ENCODE measurements around the gene SIPA1L3.

Gene SIPA1L3

DNA sequence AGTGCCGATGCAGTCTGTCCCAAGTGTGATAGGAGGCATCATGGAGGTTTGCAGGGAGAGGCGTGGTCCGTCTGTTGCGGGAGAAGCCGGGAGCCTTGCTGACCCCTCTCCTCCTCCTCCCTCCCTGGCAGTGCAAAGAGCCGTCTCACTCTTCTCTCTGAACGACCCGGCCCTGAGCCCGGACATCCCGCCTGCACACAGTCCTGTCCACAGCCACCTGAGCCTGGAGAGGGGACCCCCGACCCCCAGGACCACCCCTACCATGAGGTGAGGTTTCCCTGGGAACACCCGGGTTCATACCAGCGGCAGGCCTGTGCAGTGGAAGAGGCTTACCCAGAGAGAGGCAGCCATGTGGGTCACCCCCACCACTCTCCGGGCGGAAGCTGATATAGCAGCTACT is 294.7 kb downstream of the SIPA1L3 start:
- TF ChIP-seq, protein P1, sequence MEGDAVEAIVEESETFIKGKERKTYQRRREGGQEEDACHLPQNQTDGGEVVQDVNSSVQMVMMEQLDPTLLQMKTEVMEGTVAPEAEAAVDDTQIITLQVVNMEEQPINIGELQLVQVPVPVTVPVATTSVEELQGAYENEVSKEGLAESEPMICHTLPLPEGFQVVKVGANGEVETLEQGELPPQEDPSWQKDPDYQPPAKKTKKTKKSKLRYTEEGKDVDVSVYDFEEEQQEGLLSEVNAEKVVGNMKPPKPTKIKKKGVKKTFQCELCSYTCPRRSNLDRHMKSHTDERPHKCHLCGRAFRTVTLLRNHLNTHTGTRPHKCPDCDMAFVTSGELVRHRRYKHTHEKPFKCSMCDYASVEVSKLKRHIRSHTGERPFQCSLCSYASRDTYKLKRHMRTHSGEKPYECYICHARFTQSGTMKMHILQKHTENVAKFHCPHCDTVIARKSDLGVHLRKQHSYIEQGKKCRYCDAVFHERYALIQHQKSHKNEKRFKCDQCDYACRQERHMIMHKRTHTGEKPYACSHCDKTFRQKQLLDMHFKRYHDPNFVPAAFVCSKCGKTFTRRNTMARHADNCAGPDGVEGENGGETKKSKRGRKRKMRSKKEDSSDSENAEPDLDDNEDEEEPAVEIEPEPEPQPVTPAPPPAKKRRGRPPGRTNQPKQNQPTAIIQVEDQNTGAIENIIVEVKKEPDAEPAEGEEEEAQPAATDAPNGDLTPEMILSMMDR (conservative IDR thresholded peaks at IDR 0.05; ENCODE audit: control insufficient read depth, insufficient read depth, low read depth, low read length): no peak
- no peak for DNase-seq (ENCODE audit: low read depth)
- no peak overlapping the region for H3K4me3 ChIP-seq (ENCODE audit: control insufficient read depth, low read depth, low read length)

DNA sequence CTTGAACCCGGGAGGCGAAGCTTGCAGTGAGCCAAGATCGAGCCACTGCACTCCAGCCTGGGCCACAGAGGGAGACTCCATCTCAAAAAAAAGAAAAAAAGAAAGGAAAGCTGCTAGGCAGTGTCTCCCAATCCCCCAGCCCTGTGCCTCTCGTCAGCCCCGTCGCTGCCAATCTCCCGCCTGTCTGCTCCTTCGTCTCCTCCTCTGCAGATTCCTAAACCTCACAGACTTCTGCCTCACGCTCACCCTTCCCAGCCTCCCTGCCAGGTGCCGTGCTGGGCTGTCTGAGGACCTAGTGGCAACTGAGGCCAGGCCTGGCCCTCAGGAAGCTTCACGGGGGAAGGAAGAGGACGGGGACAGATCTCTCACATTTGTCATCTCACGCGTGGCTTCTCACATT is 295.5 kb downstream of the SIPA1L3 start:
- no peak for DNase-seq (ENCODE audit: low read depth)
- TF ChIP-seq, protein P1 (conservative IDR thresholded peaks at IDR 0.05; ENCODE audit: control insufficient read depth, insufficient read depth, low read depth, low read length): no peak
- no peak overlapping the region for H3K4me3 ChIP-seq (ENCODE audit: control insufficient read depth, low read depth, low read length)

DNA sequence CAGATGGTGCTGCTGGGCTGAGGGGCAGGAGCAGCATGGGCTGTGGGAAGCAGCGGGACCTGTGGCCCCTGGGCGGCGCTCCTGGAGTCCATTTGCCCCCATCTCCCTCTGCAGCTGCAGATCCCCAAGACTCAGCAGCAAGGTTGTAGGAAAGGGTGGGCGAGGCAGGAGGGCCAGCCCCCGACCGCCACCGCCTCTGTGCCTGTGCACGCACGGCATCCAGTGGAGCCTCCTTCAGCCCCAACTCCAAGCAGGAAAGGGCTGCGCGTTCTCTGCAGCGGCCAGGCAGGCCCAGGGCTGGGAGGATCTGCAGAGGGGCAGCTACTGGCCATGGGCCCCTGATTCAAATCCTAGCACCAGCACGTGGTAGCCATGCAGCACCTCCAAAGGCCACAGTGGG is 296.2 kb downstream of the SIPA1L3 start:
- DNase-seq (ENCODE audit: low read depth): no peak
- H3K4me3 ChIP-seq (ENCODE audit: control insufficient read depth, low read depth, low read length): no peak overlapping the region
- TF ChIP-seq, protein P1 (conservative IDR thresholded peaks at IDR 0.05; ENCODE audit: control insufficient read depth, insufficient read depth, low read depth, low read length): no peak

DNA sequence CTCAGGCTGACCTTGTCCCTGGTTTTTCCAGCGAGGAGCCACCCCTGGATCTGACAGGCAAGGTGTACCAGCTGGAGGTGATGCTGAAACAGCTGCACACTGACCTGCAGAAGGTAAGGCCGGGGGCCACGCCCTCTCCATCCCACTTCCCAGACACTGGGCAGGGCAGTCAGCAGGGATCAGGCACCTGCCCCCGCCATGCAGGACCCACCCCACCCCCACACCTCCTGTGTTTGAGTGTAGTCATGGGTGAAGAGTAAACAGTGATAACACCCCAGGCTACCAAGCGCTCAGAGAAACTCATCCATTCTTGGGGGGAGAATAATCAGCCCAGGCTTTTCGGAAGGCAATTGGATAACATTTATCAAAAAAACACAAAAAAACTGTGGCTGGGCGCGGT is 297.1 kb downstream of the SIPA1L3 start:
- DNase-seq (ENCODE audit: low read depth): no peak
- TF ChIP-seq, protein P1 (conservative IDR thresholded peaks at IDR 0.05; ENCODE audit: control insufficient read depth, insufficient read depth, low read depth, low read length): no peak
- H3K4me3 ChIP-seq (ENCODE audit: control insufficient read depth, low read depth, low read length): no peak overlapping the region

DNA sequence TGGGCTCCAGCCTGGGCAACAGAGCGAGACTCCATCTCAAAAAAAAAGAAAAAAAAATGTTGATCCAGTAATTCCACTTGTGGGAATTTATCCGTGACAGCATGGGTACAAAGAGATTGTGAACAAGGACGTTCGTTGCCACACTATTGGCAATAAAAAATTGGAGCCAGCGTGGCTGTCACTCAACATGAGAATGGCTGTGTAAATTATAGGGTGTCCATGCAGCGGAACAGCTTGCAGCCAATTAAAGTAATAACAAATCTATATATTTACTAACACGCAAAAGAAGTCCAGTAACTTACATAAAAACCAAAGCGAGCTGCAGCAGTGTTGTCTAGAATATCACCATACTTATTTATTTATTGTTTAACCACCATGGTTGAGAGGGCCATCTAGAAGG is 297.7 kb downstream of the SIPA1L3 start:
- DNase-seq (ENCODE audit: low read depth): no peak
- TF ChIP-seq, protein P1 (conservative IDR thresholded peaks at IDR 0.05; ENCODE audit: control insufficient read depth, insufficient read depth, low read depth, low read length): no peak
- no peak overlapping the region for H3K4me3 ChIP-seq (ENCODE audit: control insufficient read depth, low read depth, low read length)

DNA sequence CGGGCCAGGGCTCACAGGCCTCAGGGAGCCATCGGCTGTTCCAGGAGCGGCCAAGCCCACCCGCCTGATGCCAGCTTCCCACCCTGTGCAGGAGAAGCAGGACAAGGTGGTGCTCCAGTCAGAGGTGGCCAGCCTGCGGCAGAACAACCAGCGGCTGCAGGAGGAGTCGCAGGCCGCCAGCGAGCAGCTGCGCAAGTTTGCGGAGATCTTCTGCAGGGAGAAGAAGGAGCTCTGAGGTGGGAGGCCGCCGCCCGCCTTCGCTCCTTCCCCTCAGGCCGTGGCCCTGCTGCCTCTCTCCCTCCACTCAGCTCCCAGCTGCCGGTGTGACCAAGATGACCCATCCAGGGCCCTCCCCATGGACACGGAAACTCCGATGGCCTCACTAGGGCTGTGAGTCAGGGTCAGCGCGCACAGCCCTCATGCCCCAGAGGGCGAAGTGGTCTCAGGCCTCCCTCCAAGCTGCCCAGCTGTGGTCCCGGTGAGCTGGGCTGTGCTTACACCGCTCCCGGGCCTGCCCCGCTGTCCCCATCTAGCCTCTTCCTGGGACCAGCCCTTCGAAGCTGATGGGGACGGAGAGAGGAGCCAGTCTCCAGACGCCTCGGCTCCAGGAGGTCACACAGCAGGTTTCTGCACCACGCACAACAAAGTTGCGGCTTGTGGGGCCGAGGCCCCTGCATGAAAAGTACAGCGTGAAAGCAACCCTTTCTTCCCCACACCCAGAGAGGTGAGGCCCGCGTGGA is 299.2 kb downstream of the SIPA1L3 start:
- TF ChIP-seq, protein P1 (conservative IDR thresholded peaks at IDR 0.05; ENCODE audit: control insufficient read depth, insufficient read depth, low read depth, low read length): no peak
- H3K4me3 ChIP-seq (ENCODE audit: control insufficient read depth, low read depth, low read length): no peak overlapping the region
- no peak for DNase-seq (ENCODE audit: low read depth)

All from fibroblast of mammary gland (primary cell).